Trophoblast cell (in vitro differentiated cells and primary cell): ENCODE measurements around the gene TNFRSF21.

Experiments used
- DNase-seq, 2 donors: peaks; one replicate each; pipeline ENCODE4 v3.0.0-alpha.2; 2016
- H2AFZ ChIP-seq: 2 replicates; pipeline ENCODE4 v1.6.1; 2013; ENCODE audit warnings: low read length, moderate library complexity, mild to moderate bottlenecking; ENCODE audit not compliant: insufficient read depth, poor library complexity
- H2AK5ac ChIP-seq: 2 replicates; pipeline ENCODE4 v1.6.1; 2013; ENCODE audit warnings: mild to moderate bottlenecking, low read length
- H2BK120ac ChIP-seq: 2 replicates; pipeline ENCODE4 v1.6.1; 2013; ENCODE audit warnings: low read length, mild to moderate bottlenecking, moderate library complexity; ENCODE audit not compliant: insufficient read depth, poor library complexity
- H2BK12ac ChIP-seq: 2 replicates; pipeline ENCODE4 v1.6.1; 2013; ENCODE audit warnings: mild to moderate bottlenecking, low read length, moderate library complexity
- H2BK5ac ChIP-seq: 2 replicates; pipeline ENCODE4 v1.6.1; 2013; ENCODE audit warnings: low read length, low read depth, moderate library complexity, mild to moderate bottlenecking; ENCODE audit not compliant: poor library complexity
- H3K14ac ChIP-seq: 2 replicates; pipeline ENCODE4 v1.6.1; 2013; ENCODE audit warnings: mild to moderate bottlenecking, low read length
- H3K18ac ChIP-seq: 2 replicates; pipeline ENCODE4 v1.6.1; 2013; ENCODE audit warnings: mild to moderate bottlenecking, low read length
- H3K23ac ChIP-seq: 2 replicates; pipeline ENCODE4 v1.6.1; 2013; ENCODE audit warnings: low read length
- H3K27ac ChIP-seq: 2 replicates; pipeline ENCODE4 v1.5.1; 2013; ENCODE audit warnings: low read depth, mild to moderate bottlenecking, inconsistent platforms, low read length, moderate library complexity
- H3K27me3 ChIP-seq: 2 replicates; pipeline ENCODE4 v1.6.1; 2013; ENCODE audit warnings: inconsistent platforms, mild to moderate bottlenecking, low read length, moderate library complexity; ENCODE audit not compliant: insufficient read depth
- H3K36me3 ChIP-seq, 2 experiments: 1 replicate in 1 of 2; 2 replicates in 1 of 2; pipeline ENCODE4 v1.6.1; 2013; ENCODE audit warnings: low read length in 2 of 2, mild to moderate bottlenecking in 2 of 2, moderate library complexity in 1 of 2; ENCODE audit not compliant: insufficient read depth in 2 of 2, control insufficient read depth in 1 of 2
- H3K4ac ChIP-seq: 2 replicates; pipeline ENCODE4 v1.6.1; 2013; ENCODE audit warnings: low read depth, mild to moderate bottlenecking, low read length, moderate library complexity
- H3K4me1 ChIP-seq, 2 experiments: 1 replicate in 1 of 2; 2 replicates in 1 of 2; pipeline ENCODE4 v1.6.1; 2013; ENCODE audit warnings: low read length in 2 of 2, mild to moderate bottlenecking in 2 of 2, moderate library complexity in 1 of 2; ENCODE audit not compliant: insufficient read depth in 2 of 2, control insufficient read depth in 1 of 2
- H3K4me2 ChIP-seq: 2 replicates; pipeline ENCODE4 v1.6.1; 2013; ENCODE audit warnings: inconsistent platforms, mild to moderate bottlenecking, low read length, moderate library complexity
- H3K4me3 ChIP-seq: 2 replicates; pipeline ENCODE4 v1.5.1; 2013; ENCODE audit warnings: mild to moderate bottlenecking, low read depth, low read length, inconsistent platforms
- H3K79me1 ChIP-seq: one replicate; pipeline ENCODE4 v1.6.1; 2013; ENCODE audit warnings: low read length
- H3K79me2 ChIP-seq: 2 replicates; pipeline ENCODE4 v1.6.1; 2013; ENCODE audit warnings: low read length, mild to moderate bottlenecking; ENCODE audit not compliant: control insufficient read depth, insufficient read depth, poor library complexity
- H3K9ac ChIP-seq: 2 replicates; pipeline ENCODE4 v1.6.1; 2013; ENCODE audit warnings: mild to moderate bottlenecking, low read length
- H3K9me3 ChIP-seq: 2 replicates; pipeline ENCODE4 v1.6.1; 2013; ENCODE audit warnings: low read depth, mild to moderate bottlenecking, control low read depth, inconsistent platforms, low read length; ENCODE audit not compliant: insufficient read depth
- H4K12ac ChIP-seq: 2 replicates; pipeline ENCODE4 v1.6.1; 2013; ENCODE audit warnings: low read depth, mild to moderate bottlenecking, low read length, moderate library complexity
- H4K8ac ChIP-seq: 2 replicates; pipeline ENCODE4 v1.6.1; 2013; ENCODE audit warnings: low read depth, mild to moderate bottlenecking, low read length, moderate library complexity
- H4K91ac ChIP-seq: one replicate; pipeline ENCODE4 v1.6.1; 2013; ENCODE audit warnings: low read depth, mild to moderate bottlenecking, low read length, moderate library complexity
- WGBS: extraction: QIAGEN DNeasy Blood & Tissue Kit; methylation state at CpG from one replicate; pipeline ENCODE4 v1.1.7; 2013; ENCODE audit warnings: missing lambda C conversion rate; ENCODE audit not compliant: insufficient read length, insufficient coverage; ENCODE audit errors: extremely low coverage; 5-methylcytosine and 5-hydroxymethylcytosine counted together

The TNFRSF21 gene

DNA sequence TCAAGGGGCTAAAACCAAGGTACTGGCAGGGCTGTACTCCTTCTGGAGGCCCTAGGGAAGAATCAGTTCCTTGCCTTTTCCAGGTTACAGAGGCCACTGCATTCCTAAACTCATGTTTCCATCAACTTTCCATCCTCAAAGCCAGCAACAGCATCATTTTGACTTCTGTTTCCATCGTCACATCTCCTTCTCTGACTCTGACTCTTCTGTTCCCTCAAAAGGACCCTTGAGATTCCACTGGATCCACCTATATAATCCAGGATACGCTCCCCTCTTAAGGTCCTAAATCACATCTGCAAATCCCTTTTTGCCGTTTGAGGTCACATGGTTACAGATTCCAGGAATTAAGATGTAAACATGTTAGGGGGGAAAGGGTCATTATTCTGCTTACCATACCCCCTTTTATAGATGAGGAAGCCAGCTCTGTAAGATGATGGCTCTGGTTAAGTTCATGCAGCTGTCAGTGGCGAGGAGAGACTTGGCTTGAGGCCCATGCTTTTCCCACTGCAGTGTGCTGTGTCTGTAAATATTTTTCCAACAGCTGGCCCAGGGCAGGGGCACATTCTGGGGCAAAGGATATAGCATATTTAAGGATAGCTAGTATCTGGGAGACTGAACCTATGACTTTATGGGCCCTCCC, 114.6 kb downstream of the TNFRSF21 start:
- Histone ChIP-seq H3K27me3 (no peaks in the 10 kb centered on the region), H3K9me3 (no peaks in the 10 kb centered on the region), H3K23ac (no peak overlapping the region), H3K4ac (no peak overlapping the region), H2AK5ac (no peak overlapping the region), H3K27ac (peak overlapping the region; percentile 65), H3K4me1 (peaks cover 3 to 15% of the 10 kb centered on the region in 2 experiments), H4K8ac (no peak overlapping the region), H3K9ac (no peak overlapping the region), H3K36me3 (no peaks in the 10 kb centered on the region), H3K79me1 (peaks cover 20% of the 10 kb centered on the region), H2AFZ (no peak overlapping the region), H2BK120ac (peak overlapping the region; percentile 14), H3K4me2 (peak overlapping the region; percentile 16), H4K12ac (no peak overlapping the region), H2BK12ac (peak overlapping the region; percentile 48), H4K91ac (peak overlapping the region; percentile 70), H2BK5ac (peak overlapping the region; percentile 10), H3K14ac (peak overlapping the region; percentile 9), H3K79me2 (no peaks in the 10 kb centered on the region), H3K4me3 (no peak overlapping the region), H3K18ac (no peak overlapping the region)
- no CpG with 5 or more reads among the region's 4 CpGs for WGBS
- no peak for DNase-seq

DNA sequence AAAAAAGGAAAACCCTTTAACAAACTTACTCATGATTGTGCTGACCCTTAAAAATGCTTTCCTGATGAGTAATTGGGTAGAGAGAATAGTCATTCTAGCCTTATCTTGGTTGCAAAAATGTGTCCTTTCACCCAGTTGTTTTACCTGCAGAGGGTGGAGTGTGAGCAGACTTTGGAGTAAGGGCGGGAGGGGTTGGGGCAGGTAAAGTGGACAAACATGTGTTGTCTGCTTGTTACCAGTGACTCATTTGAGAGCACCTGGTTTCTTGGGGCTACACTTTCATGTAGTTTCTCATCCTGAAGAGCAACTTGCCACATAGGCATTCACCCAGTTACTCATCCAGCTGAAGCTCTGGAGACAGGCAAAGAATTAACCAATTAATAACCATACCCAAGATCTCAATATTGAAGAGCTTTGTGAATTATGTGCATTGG, 121.1 kb downstream of the TNFRSF21 start:
- Histone ChIP-seq H3K23ac (no peak overlapping the region), H3K27ac (peak overlapping the region; percentile 98), H3K79me1 (peaks cover 20% of the 10 kb centered on the region), H4K12ac (no peak overlapping the region), H2BK12ac (no peak overlapping the region), H2BK120ac (peak overlapping the region; percentile 67), H3K4ac (no peak overlapping the region), H3K27me3 (no peaks in the 10 kb centered on the region), H2BK5ac (peak overlapping the region; percentile 95), H3K36me3 (no peaks in the 10 kb centered on the region), H3K9ac (no peak overlapping the region), H3K9me3 (no peaks in the 10 kb centered on the region), H3K14ac (peak overlapping the region; percentile 29), H2AFZ (no peak overlapping the region), H2AK5ac (no peak overlapping the region), H3K4me1 (peaks cover 5 to 15% of the 10 kb centered on the region in 2 experiments), H3K4me2 (peak overlapping the region; percentile 16), H3K18ac (no peak overlapping the region), H3K79me2 (peaks cover 3% of the 10 kb centered on the region), H3K4me3 (no peak overlapping the region), H4K91ac (peak overlapping the region; percentile 79), H4K8ac (peak overlapping the region; percentile 74)
- WGBS: no CpG with 5 or more reads among the region's 1 CpG
- peak; percentile 88 to 94 for DNase-seq

- H4K91ac ChIP-seq: peak overlapping the region; percentile 99
- H3K79me2 ChIP-seq: peaks cover 3% of the 10 kb centered on the region
- H2AFZ ChIP-seq: peak overlapping the region; percentile 49
- H2AK5ac ChIP-seq: peak overlapping the region; percentile 96
- peak overlapping the region; percentile 32 for H3K4me2 ChIP-seq
- H3K4ac ChIP-seq: peak overlapping the region; percentile 92
- no peak overlapping the region for H3K9ac ChIP-seq
- peak overlapping the region; percentile 100 for H2BK12ac ChIP-seq
- H2BK120ac ChIP-seq: peak overlapping the region; percentile 99
- H3K36me3 ChIP-seq: no peaks in the 10 kb centered on the region
- H3K27ac ChIP-seq: peak overlapping the region; percentile 99
- no CpG with 5 or more reads among the region's 5 CpGs for WGBS
- peaks cover 5 to 15% of the 10 kb centered on the region in 2 experiments for H3K4me1 ChIP-seq
- H3K23ac ChIP-seq: no peak overlapping the region
- peak overlapping the region; percentile 72 for H4K12ac ChIP-seq
- peak overlapping the region; percentile 99 for H2BK5ac ChIP-seq
- H4K8ac ChIP-seq: peak overlapping the region; percentile 85
- no peak overlapping the region for H3K4me3 ChIP-seq
- H3K9me3 ChIP-seq: no peaks in the 10 kb centered on the region
- no peak for DNase-seq
- H3K27me3 ChIP-seq: no peaks in the 10 kb centered on the region
- H3K18ac ChIP-seq: peak overlapping the region; percentile 88
- peak overlapping the region; percentile 86 for H3K14ac ChIP-seq
- H3K79me1 ChIP-seq: peaks cover 20% of the 10 kb centered on the region
Measured at GRCh38 chr6:47187893-47188587, 121.7 kb downstream of the TNFRSF21 start.

DNA sequence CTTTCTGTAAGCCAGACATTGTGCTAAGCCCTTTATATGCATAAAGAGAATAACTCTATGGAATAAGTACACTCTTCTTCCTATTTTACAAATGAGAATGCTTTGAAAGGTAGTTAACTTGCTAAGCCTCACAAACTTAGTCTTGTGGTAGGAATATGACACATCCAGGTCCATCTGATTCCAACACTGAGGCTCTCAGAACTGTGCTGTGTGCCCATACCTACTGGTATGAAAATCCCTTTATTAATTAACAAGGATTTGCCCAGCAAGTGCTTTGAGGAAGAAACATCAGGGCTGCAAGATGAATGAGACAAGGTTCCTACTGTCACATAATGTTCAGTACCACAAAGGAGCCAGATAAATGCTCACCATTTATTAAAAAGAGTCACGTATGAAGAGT, 122.6 kb downstream of the TNFRSF21 start:
- no peak for DNase-seq
- Histone ChIP-seq H3K14ac (peak overlapping the region; percentile 94), H3K79me2 (peaks cover 3% of the 10 kb centered on the region), H3K9ac (no peak overlapping the region), H3K27ac (peak overlapping the region; percentile 9), H3K4me1 (peaks cover 5 to 15% of the 10 kb centered on the region in 2 experiments), H2AK5ac (peak overlapping the region; percentile 26), H3K4me2 (no peak overlapping the region), H2AFZ (no peak overlapping the region), H3K36me3 (no peaks in the 10 kb centered on the region), H2BK5ac (peak overlapping the region; percentile 93), H4K12ac (no peak overlapping the region), H3K9me3 (no peaks in the 10 kb centered on the region), H4K91ac (peak overlapping the region; percentile 75), H2BK12ac (peak overlapping the region; percentile 94), H3K79me1 (peaks cover 20% of the 10 kb centered on the region), H2BK120ac (peak overlapping the region; percentile 96), H4K8ac (no peak overlapping the region), H3K18ac (no peak overlapping the region), H3K27me3 (no peaks in the 10 kb centered on the region), H3K4me3 (no peak overlapping the region), H3K4ac (peak overlapping the region; percentile 42), H3K23ac (no peak overlapping the region)
- WGBS: no CpG with 5 or more reads among the region's 1 CpG
